CD4-positive, CD25-positive, alpha-beta regulatory T cell (primary cell): ENCODE data around the gene DGKQ. TPM values are rescaled to one million over a fixed set of nuclear protein-coding genes. Genes with fewer than 3 reads are reported as not detected.
"Not testable (repeated sequence)": the region's sequence is repeated elsewhere in the genome, so short reads cannot be mapped to it uniquely, and the experiment has no call there.

Source experiments
- ATAC-seq, 2 donors: fragments of 150-1000 bp; cut with Tn5 transposase; one replicate each; pipeline ENCODE4 v1.10.0; 2021; ENCODE audit warnings: low read depth in 2 of 2, moderate number of reproducible peaks in 2 of 2, moderate library complexity in 1 of 2
- DNase-seq, 3 donors: peaks; one replicate each; pipeline versions ENCODE4 v3.0.0 to v3.0.0-alpha.2; 2012 to 2022; ENCODE audit warnings: mixed read lengths in 1 of 3
- H3K27ac ChIP-seq: one replicate; pipeline ENCODE4 v1.7.0; 2013; ENCODE audit warnings: mild to moderate bottlenecking, low read length; ENCODE audit not compliant: insufficient read depth, poor library complexity, severe bottlenecking
- H3K27me3 ChIP-seq: one replicate; pipeline ENCODE4 v1.7.0; 2013; ENCODE audit warnings: low read length; ENCODE audit not compliant: control insufficient read depth, insufficient read depth
- H3K36me3 ChIP-seq: one replicate; pipeline ENCODE4 v1.7.0; 2013; ENCODE audit warnings: mild to moderate bottlenecking, low read length, moderate library complexity; ENCODE audit not compliant: control insufficient read depth, insufficient read depth
- H3K4me1 ChIP-seq: 2 replicates; pipeline ENCODE4 v1.7.0; 2013; ENCODE audit warnings: mild to moderate bottlenecking, low read length; ENCODE audit not compliant: insufficient read depth, control insufficient read depth, poor library complexity, severe bottlenecking
- H3K4me3 ChIP-seq: one replicate; pipeline ENCODE4 v1.7.0; 2013; ENCODE audit warnings: low read depth, mild to moderate bottlenecking, low read length, moderate library complexity
- H3K9me3 ChIP-seq, 2 experiments: 1 replicate in 1 of 2; 2 replicates in 1 of 2; pipeline ENCODE4 v1.7.0; 2013; ENCODE audit warnings: low read length in 2 of 2, mild to moderate bottlenecking in 1 of 2, moderate library complexity in 1 of 2; ENCODE audit not compliant: control insufficient read depth in 2 of 2
- H3K27ac Mint-ChIP-seq, 3 donors: one replicate each; pipeline ENCODE4 v1.8.0; 2020 to 2022; ENCODE audit warnings: mild to moderate bottlenecking in 3 of 3, mixed read lengths in 3 of 3, moderate library complexity in 2 of 3
- H3K27me3 Mint-ChIP-seq: one replicate; pipeline ENCODE4 v1.8.0; 2022; ENCODE audit warnings: mild to moderate bottlenecking, mixed read lengths
- H3K36me3 Mint-ChIP-seq: one replicate; pipeline ENCODE4 v1.8.0; 2020; ENCODE audit warnings: mixed read lengths
- H3K4me1 Mint-ChIP-seq, 4 donors: one replicate each; pipeline ENCODE4 v1.8.0; 2020 to 2022; ENCODE audit warnings: mixed read lengths in 4 of 4, mild to moderate bottlenecking in 1 of 4
- H3K4me3 Mint-ChIP-seq, 4 donors: one replicate each; pipeline ENCODE4 v1.8.0; 2020 to 2022; ENCODE audit warnings: mild to moderate bottlenecking in 4 of 4, mixed read lengths in 4 of 4, moderate library complexity in 3 of 4
- H3K9me3 Mint-ChIP-seq, 7 donors: one replicate each; pipeline ENCODE4 v1.8.0; 2020 to 2022; ENCODE audit warnings: mixed read lengths in 7 of 7, mild to moderate bottlenecking in 3 of 7, moderate library complexity in 2 of 7
- polyA plus RNA-seq, 4 donors: library from polyadenylated mRNA; unstranded; fragments of 300-500 nt; fragmentation: Illumina TruSeq; gene quantifications; one replicate each; pipeline ENCODE4 v1.2.3, GENCODE V29; 2021
- total RNA-seq: library from RNA; stranded (reverse); gene quantifications from one replicate; pipeline ENCODE4 v1.2.3, GENCODE V29; 2022

The DGKQ gene
- total and polyA plus RNA-seq, 5 donors from 2014 or later = 2.4 to 22.5 (median 3.6) TPM

GRCh38 chr4:925171-925570, 48.2 kb downstream of the DGKQ start:
- ATAC-seq (no peak), DNase-seq (no peak)
- H3K4me3 ChIP-seq = no peak overlapping the region
- H3K9me3 Mint-ChIP-seq = peaks cover 0 to under 1% (median 0%) of the 10 kb centered on the region in 7 donors
- H3K4me1 Mint-ChIP-seq = peaks cover 35 to 79% (median 48%) of the 10 kb centered on the region in 4 donors
- H3K4me3 Mint-ChIP-seq = peak overlapping the region in 2 of 4 donors; percentile 50 to 51
- peaks cover 18% of the 10 kb centered on the region for H3K36me3 Mint-ChIP-seq
- H3K27ac ChIP-seq = peak overlapping the region; percentile 33
- H3K27me3 Mint-ChIP-seq = no peaks in the 10 kb centered on the region
- H3K36me3 ChIP-seq = peaks cover 5% of the 10 kb centered on the region
- no peaks in the 10 kb centered on the region for H3K27me3 ChIP-seq
- H3K9me3 ChIP-seq = no peaks in the 10 kb centered on the region
- H3K27ac Mint-ChIP-seq = peak overlapping the region in 1 of 3 donors; percentile 62
- H3K4me1 ChIP-seq = peaks cover 54% of the 10 kb centered on the region

- peak; percentile 41 to 48 for ATAC-seq
- H3K4me1 ChIP-seq = peaks cover 48% of the 10 kb centered on the region
- H3K4me3 ChIP-seq = no peak overlapping the region
- H3K4me3 Mint-ChIP-seq = peak overlapping the region in 2 of 4 donors; percentile 47 to 50
- H3K27me3 Mint-ChIP-seq = no peaks in the 10 kb centered on the region
- peaks cover 0 to 3% (median 0%) of the 10 kb centered on the region in 7 donors for H3K9me3 Mint-ChIP-seq
- H3K36me3 ChIP-seq = peaks cover 5% of the 10 kb centered on the region
- no peak for DNase-seq
- H3K9me3 ChIP-seq = no peaks in the 10 kb centered on the region
- H3K36me3 Mint-ChIP-seq = peaks cover 18% of the 10 kb centered on the region
- no peaks in the 10 kb centered on the region for H3K27me3 ChIP-seq
- peak overlapping the region; percentile 56 for H3K27ac ChIP-seq
- peak overlapping the region; percentile 38 to 70 (median 62) for H3K27ac Mint-ChIP-seq
- H3K4me1 Mint-ChIP-seq = peaks cover 37 to 79% (median 51%) of the 10 kb centered on the region in 4 donors
These were observed 49.0 kb downstream of the DGKQ start for GRCh38 chr4:924107-925096.

GRCh38 chr4:921830-922331, 51.5 kb downstream of the DGKQ start:
- peaks cover 24% of the 10 kb centered on the region for H3K36me3 Mint-ChIP-seq
- Histone ChIP-seq H3K9me3 (peaks cover 3 to 8% of the 10 kb centered on the region in 2 experiments), H3K4me3 (no peak overlapping the region), H3K4me1 (peaks cover 42% of the 10 kb centered on the region), H3K36me3 (peaks cover 5% of the 10 kb centered on the region), H3K27me3 (no peaks in the 10 kb centered on the region), H3K27ac (no peak overlapping the region)
- ATAC-seq = no peak
- H3K27ac Mint-ChIP-seq = peak overlapping the region; percentile 55 to 72 (median 65)
- H3K4me3 Mint-ChIP-seq = peak overlapping the region; percentile 24 to 66 (median 41)
- H3K27me3 Mint-ChIP-seq = no peaks in the 10 kb centered on the region
- peaks cover 54 to 82% (median 61%) of the 10 kb centered on the region in 4 donors for H3K4me1 Mint-ChIP-seq
- peaks cover 0 to 7% (median 3%) of the 10 kb centered on the region in 7 donors for H3K9me3 Mint-ChIP-seq
- peak in 1 of 3 donors; percentile 61 for DNase-seq

- not testable (repeated sequence) for H3K9me3 ChIP-seq, H3K36me3 ChIP-seq, H3K9me3 Mint-ChIP-seq, H3K27me3 ChIP-seq, H3K27ac ChIP-seq, H3K4me3 ChIP-seq, H3K27me3 Mint-ChIP-seq, ATAC-seq, DNase-seq
- peaks cover 54 to 81% (median 62%) of the 10 kb centered on the region in 4 donors for H3K4me1 Mint-ChIP-seq
- peak overlapping the region in 1 of 3 donors; percentile 72 for H3K27ac Mint-ChIP-seq
- peak overlapping the region in 2 of 4 donors; percentile 27 to 52 for H3K4me3 Mint-ChIP-seq
- H3K4me1 ChIP-seq = peaks cover 36% of the 10 kb centered on the region
- H3K36me3 Mint-ChIP-seq = peaks cover 20% of the 10 kb centered on the region
These were observed 54.2 kb downstream of the DGKQ start for GRCh38 chr4:919004-919680.

- peaks cover 20% of the 10 kb centered on the region for H3K36me3 Mint-ChIP-seq
- H3K27me3 ChIP-seq, H3K9me3 Mint-ChIP-seq, ATAC-seq, H3K27ac Mint-ChIP-seq, H3K36me3 ChIP-seq, H3K4me3 ChIP-seq, H3K4me3 Mint-ChIP-seq, DNase-seq, H3K27ac ChIP-seq, H3K27me3 Mint-ChIP-seq, H3K9me3 ChIP-seq: not testable (repeated sequence)
- peaks cover 34% of the 10 kb centered on the region for H3K4me1 ChIP-seq
- H3K4me1 Mint-ChIP-seq = peaks cover 54 to 77% (median 60%) of the 10 kb centered on the region in 4 donors
These were observed 54.8 kb downstream of the DGKQ start for GRCh38 chr4:918591-918990.

GRCh38 chr4:917992-918391, 55.4 kb downstream of the DGKQ start:
- H3K4me3 Mint-ChIP-seq = peak overlapping the region in 1 of 4 donors; percentile 35
- Histone ChIP-seq H3K27ac (no peak overlapping the region), H3K4me3 (no peak overlapping the region), H3K4me1 (peaks cover 28% of the 10 kb centered on the region), H3K27me3 (no peaks in the 10 kb centered on the region), H3K9me3 (peaks cover 3 to 8% of the 10 kb centered on the region in 2 experiments), H3K36me3 (peaks cover 3% of the 10 kb centered on the region)
- H3K9me3 Mint-ChIP-seq = peaks cover 0 to 7% (median 3%) of the 10 kb centered on the region in 7 donors
- no peak for DNase-seq
- peaks cover 52 to 73% (median 60%) of the 10 kb centered on the region in 4 donors for H3K4me1 Mint-ChIP-seq
- peaks cover 21% of the 10 kb centered on the region for H3K36me3 Mint-ChIP-seq
- H3K27me3 Mint-ChIP-seq = no peaks in the 10 kb centered on the region
- H3K27ac Mint-ChIP-seq = no peak overlapping the region
- ATAC-seq = no peak

- H3K27ac ChIP-seq = no peak overlapping the region
- peaks cover 7% of the 10 kb centered on the region for H3K36me3 ChIP-seq
- H3K27me3 ChIP-seq = no peaks in the 10 kb centered on the region
- H3K27me3 Mint-ChIP-seq = no peaks in the 10 kb centered on the region
- no peak overlapping the region for H3K4me3 ChIP-seq
- peaks cover 0 to 7% (median 3%) of the 10 kb centered on the region in 7 donors for H3K9me3 Mint-ChIP-seq
- H3K4me1 ChIP-seq = peaks cover 24% of the 10 kb centered on the region
- peaks cover 3 to 8% of the 10 kb centered on the region in 2 experiments for H3K9me3 ChIP-seq
- no peak for ATAC-seq
- peak overlapping the region in 3 of 4 donors; percentile 1 to 38 (median 24) for H3K4me3 Mint-ChIP-seq
- DNase-seq = no peak
- peaks cover 23% of the 10 kb centered on the region for H3K36me3 Mint-ChIP-seq
- peaks cover 47 to 68% (median 54%) of the 10 kb centered on the region in 4 donors for H3K4me1 Mint-ChIP-seq
- H3K27ac Mint-ChIP-seq = no peak overlapping the region
These were observed 55.9 kb downstream of the DGKQ start for GRCh38 chr4:917466-917865.
